HEK293 (cell line): ENCODE data around the gene CD276.

ENCODE experiments used
- CTCF ChIA-PET: fragments of 350-600 bp; formaldehyde crosslinking; extraction: SDS; loops from one replicate; lab custom pipeline; 2021; ENCODE audit warnings: antibody characterized with exemption; lab: Yijun Ruan, JAX
- POLR2A ChIA-PET: fragments of 300-600 bp; formaldehyde crosslinking; extraction: SDS; loops from one replicate; lab custom pipeline; 2020; ENCODE audit warnings: antibody characterized with exemption, inconsistent platforms; lab: Yijun Ruan, JAX
- H3K27ac ChIP-seq: fragments of 200-500 bp; sonication (Bioruptor generic); 2 replicates; pipeline ENCODE4 v1.5.1; 2014; ENCODE audit warnings: low read depth, low read length, control low read depth, inconsistent platforms; ENCODE audit errors: extremely low read depth
- H3K36me3 ChIP-seq, 2 experiments: fragments of 200-500 bp in 1 of 2; sonication (Bioruptor generic) in 1 of 2; 1 replicate in 1 of 2; 2 replicates in 1 of 2; pipeline ENCODE4 v1.5.1; 2014 to 2017; ENCODE audit warnings: inconsistent platforms in 2 of 2, low read length in 2 of 2; ENCODE audit not compliant: control insufficient read depth in 2 of 2, insufficient read depth in 1 of 2
- H3K4me1 ChIP-seq: fragments of 200-500 bp; sonication (Bioruptor generic); 2 replicates; pipeline ENCODE4 v1.5.1; 2014; ENCODE audit warnings: mild to moderate bottlenecking, low read length, inconsistent platforms; ENCODE audit not compliant: control insufficient read depth, insufficient read depth
- H3K4me3 ChIP-seq: 2 replicates; pipeline ENCODE4 v1.5.1; 2011; ENCODE audit warnings: low read depth, mild to moderate bottlenecking, control low read depth, low read length, moderate library complexity
- H3K9me3 ChIP-seq: fragments of 200-500 bp; sonication (Bioruptor generic); 2 replicates; pipeline ENCODE4 v1.5.1; 2014; ENCODE audit warnings: low read depth, low read length, inconsistent platforms; ENCODE audit not compliant: control insufficient read depth, insufficient read depth
- BCL11B ChIP-seq: fragments of 450-650 bp; formaldehyde crosslinking; IDR thresholded peaks from 2 replicates; pipeline ENCODE4 v1.5.1; 2016; ENCODE audit warnings: low read depth, missing biosample characterization, missing genetic modification characterization
- BCL6B ChIP-seq: fragments of 450-650 bp; formaldehyde crosslinking; IDR thresholded peaks from 2 replicates; pipeline ENCODE4 v1.5.1; 2017; ENCODE audit warnings: missing biosample characterization, missing genetic modification characterization
- KLF9 ChIP-seq: fragments of 450-650 bp; formaldehyde crosslinking; IDR thresholded peaks from 2 replicates; pipeline ENCODE4 v1.5.1; 2016; ENCODE audit warnings: missing biosample characterization, missing genetic modification characterization, low read depth
- PATZ1 ChIP-seq: fragments of 450-650 bp; formaldehyde crosslinking; IDR thresholded peaks from 2 replicates; pipeline ENCODE4 v1.5.1; 2016; ENCODE audit warnings: missing biosample characterization, missing genetic modification characterization
- PRDM1 ChIP-seq: fragments of 450-650 bp; formaldehyde crosslinking; IDR thresholded peaks from 2 replicates; pipeline ENCODE4; 2016; ENCODE audit warnings: missing biosample characterization, missing genetic modification characterization
- SETDB1 ChIP-seq: IDR thresholded peaks from one replicate; pipeline ENCODE4 v1.6.1; 2017; ENCODE audit warnings: mild to moderate bottlenecking, low read length, moderate library complexity, mixed read lengths; ENCODE audit not compliant: insufficient read length
- SP7 ChIP-seq: fragments of 450-650 bp; formaldehyde crosslinking; IDR thresholded peaks from 2 replicates; pipeline ENCODE4 v1.5.1; 2016; ENCODE audit warnings: missing biosample characterization, missing genetic modification characterization
- YY1 ChIP-seq: fragments of 450-650 bp; formaldehyde crosslinking; IDR thresholded peaks from 2 replicates; pipeline ENCODE4 v1.5.1; 2018; ENCODE audit warnings: missing biosample characterization, missing genetic modification characterization
- ZBTB17 ChIP-seq: fragments of 450-650 bp; formaldehyde crosslinking; IDR thresholded peaks from 2 replicates; pipeline ENCODE4 v1.5.1; 2016; ENCODE audit warnings: missing biosample characterization, missing genetic modification characterization
- ZBTB44 ChIP-seq: fragments of 450-650 bp; IDR thresholded peaks from 2 replicates; pipeline ENCODE4 v1.5.1; 2018; ENCODE audit warnings: missing biosample characterization, mild to moderate bottlenecking, missing genetic modification characterization
- ZBTB8A ChIP-seq: fragments of 450-650 bp; formaldehyde crosslinking; IDR thresholded peaks from 2 replicates; pipeline ENCODE4 v1.5.1; 2016; ENCODE audit warnings: missing biosample characterization, missing genetic modification characterization
- ZFHX2 ChIP-seq: fragments of 450-650 bp; formaldehyde crosslinking; conservative IDR thresholded peaks from 2 replicates; pipeline ENCODE4 v1.5.1; 2016; ENCODE audit warnings: missing biosample characterization, missing genetic modification characterization
- ZFP41 ChIP-seq: fragments of 450-650 bp; formaldehyde crosslinking; IDR thresholded peaks from 2 replicates; pipeline ENCODE4 v1.5.1; 2016; ENCODE audit warnings: missing biosample characterization, missing genetic modification characterization, borderline replicate concordance
- ZIC2 ChIP-seq: fragments of 450-650 bp; formaldehyde crosslinking; IDR thresholded peaks from 2 replicates; pipeline ENCODE4 v1.5.1; 2016; ENCODE audit warnings: missing biosample characterization, missing genetic modification characterization
- ZNF114 ChIP-seq: fragments of 450-650 bp; formaldehyde crosslinking; IDR thresholded peaks from 2 replicates; pipeline ENCODE4 v1.5.0; 2017; ENCODE audit warnings: missing biosample characterization, missing genetic modification characterization
- ZNF146 ChIP-seq: fragments of 450-650 bp; formaldehyde crosslinking; IDR thresholded peaks from 2 replicates; pipeline ENCODE4 v1.5.1; 2016; ENCODE audit warnings: missing biosample characterization, missing genetic modification characterization
- ZNF211 ChIP-seq: fragments of 450-650 bp; formaldehyde crosslinking; IDR thresholded peaks from 2 replicates; pipeline ENCODE4 v1.5.1; 2016; ENCODE audit warnings: low read depth, missing biosample characterization, missing genetic modification characterization
- ZNF280D ChIP-seq: fragments of 450-650 bp; formaldehyde crosslinking; IDR thresholded peaks from 2 replicates; pipeline ENCODE4 v1.5.1; 2016; ENCODE audit warnings: missing biosample characterization, missing genetic modification characterization
- ZNF391 ChIP-seq: fragments of 450-650 bp; formaldehyde crosslinking; IDR thresholded peaks from 2 replicates; pipeline ENCODE4 v1.5.1; 2016; ENCODE audit warnings: low read depth, missing biosample characterization, missing genetic modification characterization, borderline replicate concordance
- ZNF426 ChIP-seq: fragments of 450-650 bp; formaldehyde crosslinking; IDR thresholded peaks from 2 replicates; pipeline ENCODE4 v1.5.1; 2017; ENCODE audit warnings: missing biosample characterization, missing genetic modification characterization, mild to moderate bottlenecking, inconsistent platforms, moderate library complexity
- ZNF621 ChIP-seq: fragments of 450-650 bp; formaldehyde crosslinking; IDR thresholded peaks from 2 replicates; pipeline ENCODE4 v1.5.1; 2017; ENCODE audit warnings: missing biosample characterization, missing genetic modification characterization
- ZNF664 ChIP-seq: fragments of 450-650 bp; formaldehyde crosslinking; IDR thresholded peaks from 2 replicates; pipeline ENCODE4 v1.5.1; 2016; ENCODE audit warnings: missing biosample characterization, missing genetic modification characterization
- ZSCAN18 ChIP-seq: fragments of 450-650 bp; formaldehyde crosslinking; IDR thresholded peaks from 2 replicates; pipeline ENCODE4 v1.5.1; 2016; ENCODE audit warnings: missing biosample characterization, missing genetic modification characterization

The CD276 gene

GRCh38 chr15:73753250-73754130 is 69.3 kb downstream of the CD276 start, which contains the start of gene INSYN1 (continued):
- TF ChIP-seq ZFHX2 (tag by site-specific recombination), result peak; percentile 57

- CTCF ChIA-PET, result no interaction called here
- Histone ChIP-seq H3K27ac (no peak overlapping the region), H3K4me3 (no peak overlapping the region), H3K36me3 (peaks cover 0 to 10% of the 10 kb centered on the region in 2 experiments; a peak in 1 of 3 replicates), H3K9me3 (no peaks in the 10 kb centered on the region), H3K4me1 (peaks cover 3% of the 10 kb centered on the region)
- peak; percentile 39; the same call in 1 of the 2 replicates for TF ChIP-seq ZBTB17
- TF ChIP-seq ZSCAN18 (tag by site-specific recombination), result no peak
- TF ChIP-seq ZNF664 (tag by site-specific recombination), result no peak
- no peak for TF ChIP-seq BCL11B (tag by site-specific recombination)
- no peak for TF ChIP-seq ZNF114
- peak; percentile 34; the same call in 1 of the 2 replicates for TF ChIP-seq PRDM1
- TF ChIP-seq ZFHX2 (tag by site-specific recombination), result no peak
- no peak for TF ChIP-seq KLF9
- TF ChIP-seq ZNF621 (tag by site-specific recombination), result no peak
- TF ChIP-seq ZNF280D (tag by site-specific recombination), result no peak
- TF ChIP-seq YY1, result no peak
- no peak for TF ChIP-seq ZFP41 (tag by site-specific recombination)
- no peak for TF ChIP-seq ZNF146 (tag by site-specific recombination)
- POLR2A ChIA-PET, result no interaction called here
Observed at GRCh38 chr15:73754461-73754860, 70.3 kb downstream of the CD276 start.

GRCh38 chr15:73755481-73755880 is 71.3 kb downstream of the CD276 start:
- no peak overlapping the region for H3K27ac ChIP-seq
- H3K4me3 ChIP-seq, result no peak overlapping the region
- peaks cover 3% of the 10 kb centered on the region for H3K4me1 ChIP-seq
- H3K36me3 ChIP-seq, result peaks cover 0 to 4% of the 10 kb centered on the region in 2 experiments; a peak in 1 of 3 replicates
- CTCF ChIA-PET, result interaction anchor here (0.9 kb wide), 1 partner anchor 56 kb away, joined by 3 read pairs; no protein-coding TSS in a partner anchor
- POLR2A ChIA-PET, result interaction anchor here (0.6 kb wide), 1 partner anchor 300 kb away, joined by 4 read pairs; no protein-coding TSS in a partner anchor
- H3K9me3 ChIP-seq, result no peaks in the 10 kb centered on the region
- TF ChIP-seq PATZ1 (tag by site-specific recombination), result 0 out of 2 replicates have a peak, but pooled peaks have one; percentile 33
- no peak for TF ChIP-seq ZNF211
- TF ChIP-seq ZNF426 (tag by site-specific recombination), result no peak
- no peak for TF ChIP-seq SETDB1
- peak; percentile 30; the same call in 1 of the 2 replicates for TF ChIP-seq ZBTB8A
- TF ChIP-seq BCL6B (tag by site-specific recombination), result no peak
- no peak for TF ChIP-seq ZNF391 (tag by site-specific recombination)
- no peak for TF ChIP-seq ZBTB44 (tag by site-specific recombination)
- peak; percentile 78 for TF ChIP-seq SP7 (tag by site-specific recombination)
- TF ChIP-seq ZBTB17, result peak; percentile 93
- TF ChIP-seq ZIC2 (tag by site-specific recombination), result peak; percentile 66
